GM21515 (cell line): ENCODE measurements around the gene NHSL1.

Experiments
- ATAC-seq: cut with Tn5 transposase; IDR thresholded peaks from one replicate; pipeline ENCODE4 v1.9.1; 2021; ENCODE audit not compliant: unreplicated experiment

The NHSL1 gene, protein sequence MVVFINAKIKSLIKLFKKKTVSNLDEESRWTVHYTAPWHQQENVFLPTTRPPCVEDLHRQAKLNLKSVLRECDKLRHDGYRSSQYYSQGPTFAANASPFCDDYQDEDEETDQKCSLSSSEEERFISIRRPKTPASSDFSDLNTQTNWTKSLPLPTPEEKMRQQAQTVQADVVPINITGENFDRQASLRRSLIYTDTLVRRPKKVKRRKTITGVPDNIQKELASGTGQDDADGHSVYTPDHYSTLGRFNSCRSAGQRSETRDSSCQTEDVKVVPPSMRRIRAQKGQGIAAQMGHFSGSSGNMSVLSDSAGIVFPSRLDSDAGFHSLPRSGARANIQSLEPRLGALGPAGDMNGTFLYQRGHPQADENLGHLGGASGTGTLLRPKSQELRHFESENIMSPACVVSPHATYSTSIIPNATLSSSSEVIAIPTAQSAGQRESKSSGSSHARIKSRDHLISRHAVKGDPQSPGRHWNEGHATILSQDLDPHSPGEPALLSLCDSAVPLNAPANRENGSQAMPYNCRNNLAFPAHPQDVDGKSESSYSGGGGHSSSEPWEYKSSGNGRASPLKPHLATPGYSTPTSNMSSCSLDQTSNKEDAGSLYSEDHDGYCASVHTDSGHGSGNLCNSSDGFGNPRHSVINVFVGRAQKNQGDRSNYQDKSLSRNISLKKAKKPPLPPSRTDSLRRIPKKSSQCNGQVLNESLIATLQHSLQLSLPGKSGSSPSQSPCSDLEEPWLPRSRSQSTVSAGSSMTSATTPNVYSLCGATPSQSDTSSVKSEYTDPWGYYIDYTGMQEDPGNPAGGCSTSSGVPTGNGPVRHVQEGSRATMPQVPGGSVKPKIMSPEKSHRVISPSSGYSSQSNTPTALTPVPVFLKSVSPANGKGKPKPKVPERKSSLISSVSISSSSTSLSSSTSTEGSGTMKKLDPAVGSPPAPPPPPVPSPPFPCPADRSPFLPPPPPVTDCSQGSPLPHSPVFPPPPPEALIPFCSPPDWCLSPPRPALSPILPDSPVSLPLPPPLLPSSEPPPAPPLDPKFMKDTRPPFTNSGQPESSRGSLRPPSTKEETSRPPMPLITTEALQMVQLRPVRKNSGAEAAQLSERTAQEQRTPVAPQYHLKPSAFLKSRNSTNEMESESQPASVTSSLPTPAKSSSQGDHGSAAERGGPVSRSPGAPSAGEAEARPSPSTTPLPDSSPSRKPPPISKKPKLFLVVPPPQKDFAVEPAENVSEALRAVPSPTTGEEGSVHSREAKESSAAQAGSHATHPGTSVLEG (N-terminal part only)

DNA sequence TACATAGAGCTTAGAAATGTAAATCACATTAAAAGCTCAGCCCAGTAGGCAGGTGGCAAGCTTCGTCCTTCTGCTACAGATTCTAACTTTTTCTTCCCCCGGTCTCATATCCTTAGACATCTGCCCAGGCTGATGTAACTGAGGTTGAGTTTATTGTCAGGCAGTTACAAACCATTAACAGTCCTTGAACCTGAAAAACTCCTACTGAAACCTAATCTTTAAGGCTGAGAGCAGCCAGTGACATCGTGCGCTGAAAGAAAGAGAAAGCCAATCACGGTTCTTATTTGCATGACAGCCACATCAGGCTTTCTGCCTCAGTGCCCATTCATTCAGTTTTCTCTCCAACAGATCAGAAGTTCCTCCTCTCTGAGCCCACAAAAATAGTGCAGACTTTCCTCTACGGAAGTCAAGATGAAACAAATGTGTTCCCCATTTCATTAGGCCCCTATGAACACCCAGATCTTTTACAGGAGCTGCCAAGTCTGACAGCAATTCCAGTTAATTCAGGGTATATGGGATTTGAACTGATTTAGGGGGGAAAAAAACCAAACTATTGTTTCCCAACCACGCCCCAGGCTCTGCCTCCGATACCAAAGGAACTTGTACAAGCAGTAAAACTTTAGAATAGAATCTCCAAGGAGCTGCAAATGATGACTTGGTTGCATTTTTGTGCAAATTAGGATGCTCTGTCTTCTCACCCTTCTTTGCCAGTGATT is at the start of gene NHSL1:
TSS of gene NHSL1 (minus strand) at position 192 of the 716 bp plus-strand sequence. CDS start 204 bp downstream, outside the sequence.
- peak; percentile 90 for ATAC-seq

DNA sequence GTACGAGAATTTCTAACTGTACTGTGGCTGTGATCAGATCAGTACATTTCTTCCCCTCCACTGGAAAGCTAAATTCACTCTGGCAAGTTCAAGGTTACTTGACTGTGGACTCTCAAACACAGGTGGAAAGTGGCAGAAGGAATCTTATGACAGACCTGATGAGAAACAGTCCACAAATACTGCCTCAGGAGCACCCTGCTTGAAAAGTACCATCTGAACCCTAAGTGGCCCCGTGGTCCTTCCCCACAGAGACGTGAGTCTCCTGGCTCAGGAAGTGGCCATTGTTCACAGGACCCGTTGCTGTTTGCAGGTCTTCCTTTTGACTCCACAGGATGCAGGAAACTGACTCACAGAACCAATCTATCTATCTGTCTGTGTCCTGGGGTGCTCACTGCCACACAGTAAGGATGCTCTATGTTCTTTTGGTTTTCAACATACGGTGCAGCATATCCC is 47.5 kb upstream of the NHSL1 start:
- ATAC-seq = no peak

DNA sequence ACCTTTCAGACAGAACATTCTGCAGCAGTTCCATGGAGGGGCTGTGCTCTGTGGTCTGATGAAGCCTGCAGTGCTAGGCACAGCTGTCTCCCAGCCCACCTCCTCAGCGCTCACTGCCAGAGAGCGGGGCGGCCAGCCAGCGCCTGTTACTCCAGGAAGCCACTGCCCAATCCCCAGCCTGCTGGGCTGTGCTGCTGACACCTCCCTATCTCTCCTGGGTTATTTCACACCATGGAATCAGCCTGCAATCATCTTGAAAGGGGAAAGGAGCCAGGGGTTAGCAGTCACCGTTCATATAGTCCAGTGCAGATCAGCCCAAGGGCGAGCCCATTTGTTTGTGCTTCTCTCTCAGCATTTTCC is 46.3 kb upstream of the NHSL1 start:
- ATAC-seq = no peak

DNA sequence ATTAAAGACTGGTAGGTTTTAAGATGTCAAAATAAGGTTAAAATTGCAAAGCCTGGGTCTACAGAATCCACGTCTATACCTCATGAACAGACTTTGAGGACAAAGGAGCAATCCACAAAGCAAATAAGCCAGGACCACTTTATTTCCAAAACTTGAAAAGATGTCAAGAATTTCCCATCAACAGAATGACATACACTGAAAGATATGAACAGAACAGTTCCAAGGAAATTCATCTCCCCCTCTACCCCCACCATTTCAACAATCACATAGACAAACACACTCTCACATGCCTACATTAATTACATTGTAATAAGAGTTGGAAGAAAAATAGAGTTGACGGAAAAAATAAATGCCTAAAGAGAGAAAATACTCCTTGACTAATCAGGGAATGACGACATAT is 45.2 kb upstream of the NHSL1 start:
- no peak for ATAC-seq

DNA sequence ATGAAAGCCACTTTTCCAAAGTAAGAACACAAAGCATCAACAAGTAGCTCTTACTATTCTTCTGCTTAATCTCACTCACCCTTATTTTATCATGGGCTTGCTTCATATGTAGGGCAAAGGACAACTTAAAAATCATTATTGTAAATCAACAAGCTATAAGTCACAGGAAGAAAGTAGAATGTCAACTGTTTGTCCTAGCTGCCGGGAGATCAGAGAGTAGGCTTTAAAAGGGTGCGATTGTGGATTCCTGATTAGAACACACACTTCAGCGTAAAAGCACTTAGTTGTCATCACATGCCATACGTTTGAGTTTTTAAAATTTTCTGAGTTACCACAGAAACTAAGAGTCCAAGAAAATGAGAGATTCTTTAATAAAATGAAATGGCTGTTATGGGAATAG is 44.4 kb upstream of the NHSL1 start:
- ATAC-seq = no peak

DNA sequence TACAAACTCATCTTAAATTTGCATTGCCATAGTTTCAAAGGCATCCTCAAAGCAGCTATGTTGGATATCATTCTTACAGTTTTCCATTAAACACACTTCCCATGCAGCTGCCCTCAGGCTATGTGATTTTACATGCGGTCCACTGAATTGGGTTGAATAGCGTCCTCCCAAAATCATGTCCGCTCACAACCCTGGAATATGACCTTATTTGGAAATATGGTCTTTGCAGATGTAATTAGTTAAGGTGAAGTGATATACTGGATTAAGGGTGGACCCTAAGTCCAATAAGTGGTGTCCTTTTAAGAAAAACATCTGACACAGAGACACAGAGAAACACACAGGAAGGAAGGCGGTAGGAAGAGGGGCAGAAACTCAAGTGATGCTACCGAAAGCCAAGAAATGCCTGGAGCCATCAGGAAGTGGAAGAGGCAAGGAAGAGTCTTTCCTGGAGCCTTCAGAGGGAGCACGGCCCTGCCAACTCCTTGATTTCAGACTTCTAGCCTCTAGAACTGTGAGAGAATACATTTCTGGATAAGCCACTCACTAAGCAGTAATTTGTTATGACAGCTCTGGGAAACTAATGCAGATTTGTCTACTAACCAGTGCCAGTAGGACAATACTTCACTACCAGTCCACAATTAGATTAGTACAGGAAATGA is 42.7 kb upstream of the NHSL1 start:
- ATAC-seq = no peak

DNA sequence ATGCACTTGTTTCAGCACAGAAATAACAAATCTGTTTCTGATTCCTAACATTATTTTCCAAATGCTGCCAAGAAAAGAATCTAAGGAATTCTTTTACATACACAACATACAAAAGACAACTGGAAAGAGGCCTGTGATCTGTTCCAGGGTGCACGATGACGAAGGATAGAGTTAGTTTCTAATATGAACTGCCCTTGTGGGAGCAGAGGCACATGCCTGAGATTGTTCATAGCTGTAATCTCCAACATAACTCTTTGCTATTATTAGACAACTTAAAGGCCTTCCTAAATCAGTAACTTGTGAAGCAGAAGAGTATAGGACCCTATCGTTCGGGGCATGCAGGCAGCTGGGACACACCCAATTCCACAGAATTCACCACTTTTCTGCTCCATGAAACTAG is 41.2 kb upstream of the NHSL1 start:
- ATAC-seq = no peak

DNA sequence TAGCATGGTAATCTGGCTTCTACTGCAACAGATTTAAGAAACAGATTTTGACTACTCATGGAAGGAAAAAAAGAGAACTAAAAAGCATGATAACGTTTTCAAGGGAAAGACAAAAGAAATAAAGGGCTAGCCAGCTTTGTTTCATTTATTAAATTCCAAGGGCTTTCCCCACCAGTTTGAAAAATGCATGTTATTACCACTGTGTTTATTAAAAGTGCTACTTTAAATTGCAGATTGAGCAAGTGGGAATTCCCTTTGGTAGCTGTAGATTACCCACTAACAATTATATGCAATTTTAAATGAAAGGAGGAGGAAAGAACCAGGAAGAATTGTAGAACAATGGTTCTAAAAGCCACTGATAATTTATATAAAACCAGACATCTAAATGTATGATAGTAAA is 40.6 kb upstream of the NHSL1 start:
- no peak for ATAC-seq

DNA sequence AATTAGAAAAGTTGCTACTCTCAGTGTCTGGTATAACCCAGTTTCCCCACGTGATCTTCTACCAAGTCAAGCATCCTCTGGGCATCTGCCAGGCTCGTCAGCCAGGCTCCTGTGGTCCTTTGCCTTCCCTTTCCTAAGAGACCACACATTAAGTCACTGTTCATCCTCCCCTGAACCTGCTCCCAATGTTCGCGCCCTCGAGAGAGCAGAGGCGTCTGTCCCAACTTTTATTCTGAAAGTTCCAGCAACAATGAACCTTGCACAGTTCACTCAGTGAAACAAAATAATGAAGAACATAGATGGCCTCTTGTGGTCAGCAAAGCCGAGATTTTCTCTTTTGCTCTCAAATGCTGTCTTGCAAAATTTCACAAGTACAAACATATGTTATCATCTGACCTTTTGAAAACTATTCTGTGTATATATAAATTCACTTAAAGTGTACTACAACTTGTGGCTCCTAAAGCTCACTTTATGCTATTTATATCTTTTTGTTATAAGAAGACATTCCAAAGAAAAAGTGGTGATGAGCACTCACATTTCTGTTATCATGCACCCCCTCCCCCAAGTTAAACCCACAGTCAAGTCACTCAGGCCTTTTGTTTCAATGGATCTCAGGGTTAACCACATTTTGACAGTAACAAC is 39.2 kb upstream of the NHSL1 start:
- ATAC-seq = no peak

DNA sequence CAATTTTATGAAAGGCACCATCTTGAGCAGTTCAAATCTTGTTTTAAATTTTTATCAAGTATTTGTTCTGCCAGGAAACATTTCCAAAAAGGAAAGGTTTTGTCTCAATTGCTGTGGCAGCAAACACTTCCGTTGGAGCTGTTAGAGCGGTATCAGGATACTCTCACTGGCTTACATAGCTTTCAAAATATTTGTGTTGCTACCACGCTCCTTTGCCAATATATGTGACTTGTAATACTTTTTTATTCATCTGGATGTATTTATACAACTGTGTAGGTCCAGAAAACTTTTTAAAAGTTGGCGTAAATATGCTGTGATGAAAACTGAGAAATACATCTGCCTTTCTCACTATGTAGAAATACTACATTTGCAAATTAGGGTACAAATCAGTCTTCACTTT is 37.8 kb upstream of the NHSL1 start:
- ATAC-seq = no peak

DNA sequence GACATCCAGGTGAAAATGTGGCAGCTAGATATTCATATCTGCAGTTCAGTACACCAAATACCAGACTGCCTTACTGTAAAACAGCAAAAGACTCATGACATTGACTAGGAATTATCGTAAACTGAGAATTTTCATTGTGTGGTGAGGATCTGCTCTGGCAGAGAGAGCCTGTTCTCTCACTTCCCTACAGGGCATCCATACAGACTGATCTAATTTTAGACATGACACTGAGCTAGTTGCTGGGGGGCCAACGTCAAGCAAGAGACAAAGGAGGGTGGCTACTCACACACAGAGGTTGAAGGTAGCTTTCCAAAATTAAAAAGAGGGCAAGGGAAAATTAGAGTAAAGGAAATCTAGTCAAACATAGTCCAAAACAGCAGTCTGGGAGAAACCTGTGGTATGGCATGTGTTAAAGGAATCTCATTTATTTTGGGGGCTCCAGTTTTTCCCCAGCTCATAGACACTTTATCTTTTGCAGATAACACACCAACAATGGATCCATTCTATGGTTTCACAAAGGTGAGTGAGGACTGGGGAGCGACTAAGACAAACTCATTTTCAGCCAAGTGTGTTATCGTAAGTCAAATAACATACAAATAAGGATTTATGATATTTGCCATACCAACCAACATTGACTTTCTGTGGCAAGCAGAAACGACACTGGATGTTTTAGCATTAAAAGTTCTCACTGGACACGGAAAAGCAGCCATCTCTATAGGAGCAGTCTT is 36.6 kb upstream of the NHSL1 start:
- no peak for ATAC-seq

DNA sequence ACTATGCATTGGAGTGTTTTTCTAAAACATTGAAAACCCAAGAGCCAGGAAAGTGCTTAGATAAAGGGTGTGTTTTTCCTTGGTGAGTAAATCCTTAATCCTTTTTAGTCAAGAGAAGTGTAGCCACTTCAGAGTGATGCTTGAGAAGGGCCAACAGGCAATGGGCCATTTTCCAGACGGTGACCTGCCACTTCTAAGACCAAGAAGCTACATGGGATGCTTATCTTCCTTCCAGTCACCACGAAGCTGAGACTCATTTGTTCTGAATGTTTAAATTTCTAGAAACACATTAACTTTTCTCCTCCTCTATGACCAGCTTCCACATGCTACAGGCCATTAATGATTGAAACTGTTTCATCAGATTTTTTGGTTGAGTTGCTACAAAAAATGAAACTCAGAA is 34.4 kb upstream of the NHSL1 start:
- ATAC-seq = no peak

DNA sequence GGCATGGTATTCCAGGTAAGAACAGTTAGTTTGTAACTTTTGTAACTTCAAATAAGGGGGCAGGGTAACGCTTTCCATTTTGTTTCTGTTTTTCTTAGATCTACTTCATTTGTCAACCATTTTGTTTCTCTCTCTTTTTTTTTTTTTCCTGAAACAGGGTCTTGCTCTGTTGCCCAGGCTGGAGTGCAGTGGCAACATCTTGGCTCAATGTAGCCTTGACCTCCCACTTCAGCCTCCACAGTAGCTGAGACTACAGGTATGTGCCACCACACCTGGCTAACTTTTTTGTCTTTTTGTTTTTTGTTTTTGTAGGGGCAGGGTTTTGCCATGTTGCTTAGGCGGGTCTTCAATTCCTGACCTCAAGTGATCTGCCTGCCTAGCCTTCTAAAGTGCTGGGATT is 32.1 kb upstream of the NHSL1 start:
- ATAC-seq = no peak

DNA sequence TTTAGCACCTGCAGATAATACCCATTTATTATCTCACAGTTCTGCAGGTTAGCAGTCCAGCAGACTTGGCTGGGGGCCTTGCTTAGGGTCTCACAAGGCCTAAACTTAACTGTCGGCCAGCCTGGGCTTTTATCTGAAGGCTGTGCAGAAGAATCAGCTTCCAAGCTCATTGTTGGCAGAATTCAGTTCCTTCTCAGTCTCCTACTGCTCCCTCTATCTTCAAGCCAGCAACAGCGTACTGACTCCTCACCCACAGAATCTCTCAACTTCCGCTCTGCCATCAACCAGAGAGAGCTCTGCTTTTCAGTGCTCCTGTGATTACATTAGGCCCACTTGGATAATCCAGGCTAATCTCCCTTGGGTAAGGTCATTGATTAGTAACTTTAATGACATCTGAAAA is 30.2 kb upstream of the NHSL1 start:
- ATAC-seq = no peak

DNA sequence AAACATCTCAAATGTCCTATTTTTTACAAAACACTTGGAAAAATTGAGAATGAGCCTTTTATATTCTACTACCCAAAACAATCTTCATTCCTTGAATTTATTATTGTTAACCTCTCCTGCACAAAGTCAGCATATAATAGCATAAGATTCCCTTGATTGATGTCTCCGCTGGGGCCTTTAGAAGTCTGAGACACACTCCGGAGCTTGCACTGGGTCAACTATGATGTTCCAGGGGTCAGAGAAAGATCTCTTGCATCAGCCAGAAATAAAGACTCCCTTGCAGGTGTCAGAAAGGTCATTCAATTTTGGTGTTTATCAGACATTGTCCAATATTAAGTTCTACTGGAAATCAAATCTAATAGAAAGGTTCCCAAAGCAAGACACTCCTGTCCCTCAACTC is 29.7 kb upstream of the NHSL1 start:
- no peak for ATAC-seq

DNA sequence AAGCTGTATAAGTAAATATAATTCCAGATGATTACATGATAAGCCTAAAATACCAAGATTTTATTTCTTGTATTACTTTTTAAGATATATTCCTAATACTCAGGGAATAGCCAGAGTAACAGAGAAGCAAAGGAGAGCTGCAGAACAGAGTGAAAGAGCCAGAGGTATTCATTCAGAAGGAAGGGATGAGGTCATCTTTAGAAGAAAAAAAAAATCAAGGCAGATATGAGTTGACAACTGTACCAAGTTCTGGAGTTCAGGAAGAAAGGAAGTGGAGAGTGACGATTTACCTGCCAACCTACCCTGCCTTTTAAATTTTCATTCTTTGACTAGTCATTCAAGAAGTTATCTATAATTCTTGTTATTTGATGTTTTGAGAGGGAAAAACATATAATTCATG is 28.8 kb upstream of the NHSL1 start:
- ATAC-seq = no peak

DNA sequence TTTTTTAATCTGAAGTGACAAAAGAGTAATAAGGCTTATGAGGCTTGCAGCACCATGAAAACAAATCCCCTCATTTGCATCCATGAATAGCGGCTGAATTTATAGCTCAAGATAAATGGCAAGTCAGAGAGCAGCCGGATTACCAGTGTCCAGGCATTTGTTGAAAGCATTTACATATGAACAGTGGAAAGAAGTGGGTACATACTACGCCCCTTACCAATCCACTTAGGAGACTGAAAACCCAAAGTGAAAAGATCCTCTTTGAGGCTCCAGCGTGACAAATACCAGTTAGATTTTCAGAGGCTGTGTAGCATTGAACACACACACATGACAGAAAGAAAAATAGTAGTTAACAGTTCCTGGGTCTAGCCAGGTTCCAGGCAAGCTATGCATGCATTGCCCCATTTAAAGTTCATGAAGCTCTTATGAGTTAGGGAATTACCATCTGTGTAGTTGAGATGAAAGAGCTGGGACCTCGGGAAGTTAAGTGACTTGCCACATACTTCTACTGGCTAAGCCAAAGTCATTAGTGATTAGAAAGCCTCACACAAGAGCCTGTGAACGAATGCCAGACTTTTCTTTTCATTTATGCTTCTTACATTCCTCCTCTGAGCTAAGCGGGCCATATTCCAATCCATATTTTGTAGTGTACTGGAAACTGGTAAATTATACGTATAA is 28.3 kb upstream of the NHSL1 start:
- no peak for ATAC-seq

DNA sequence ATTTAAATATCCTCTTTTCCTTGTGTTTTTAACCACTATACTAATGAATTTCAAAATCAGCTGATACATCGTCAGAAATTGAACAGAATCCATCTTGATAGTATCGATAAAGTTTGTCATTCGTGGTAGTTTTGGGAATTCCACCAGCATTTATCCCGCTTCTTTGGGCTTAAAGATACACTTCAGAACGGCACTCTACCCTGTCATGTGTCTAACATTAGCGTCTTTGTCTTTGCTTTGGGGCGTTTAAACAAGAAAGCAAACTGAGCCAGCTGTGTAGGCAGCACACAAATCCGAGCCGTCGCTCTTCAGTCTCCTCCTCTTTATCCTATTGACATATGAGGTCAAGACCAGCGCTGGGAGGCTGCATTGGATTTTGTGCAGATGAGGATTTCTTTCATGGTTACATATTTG is 27.5 kb upstream of the NHSL1 start:
- ATAC-seq = no peak

DNA sequence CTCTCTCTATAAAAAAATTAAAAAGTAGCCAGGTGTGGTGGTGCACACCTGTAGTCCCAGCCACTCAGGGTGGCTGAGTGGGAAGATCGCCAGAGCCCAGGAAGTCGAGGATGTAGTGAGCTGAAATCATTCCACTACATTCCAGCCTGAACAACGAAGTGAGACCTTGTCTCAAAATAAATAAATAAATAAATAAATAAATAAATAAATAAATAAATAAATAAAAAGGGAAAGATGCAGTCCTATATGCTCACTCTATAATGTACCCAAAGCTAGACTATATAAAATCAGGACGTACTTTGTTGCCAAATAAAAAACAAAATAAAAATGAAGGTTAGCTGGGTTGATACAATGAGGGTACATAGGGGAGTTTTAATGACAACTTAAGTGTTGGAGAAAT is 26.1 kb upstream of the NHSL1 start:
- no peak for ATAC-seq
